Tibial nerve (tissue), 4 donors: ENCODE measurements around the gene CFAP251. TPM values are rescaled to one million over a fixed set of nuclear protein-coding genes. Genes with fewer than 3 reads are reported as not detected.

Source experiments
- DNase-seq, 2 donors: peaks; one replicate each; pipeline ENCODE4 v3.0.0-alpha.2; 2019; ENCODE audit warnings: low spot score in 2 of 2
- H3K27ac ChIP-seq, 4 donors: fragments of 200-600 bp; sonication (generic) in 3 of 4; one replicate each; pipeline ENCODE4 v1.5.1; 2017 to 2019; ENCODE audit warnings: mild to moderate bottlenecking in 1 of 4
- H3K27me3 ChIP-seq, 2 donors: fragments of 200-600 bp; sonication (generic) in 1 of 2; one replicate each; pipeline versions ENCODE4 v1.5.1 to v1.6.0; 2017 to 2019
- H3K36me3 ChIP-seq, 3 donors: fragments of 200-600 bp; sonication (generic); one replicate each; pipeline ENCODE4 v1.5.1; 2018 to 2019
- H3K4me1 ChIP-seq, 4 donors: fragments of 200-600 bp; sonication (generic) in 3 of 4; one replicate each; pipeline ENCODE4 v1.5.1; 2017 to 2019
- H3K4me3 ChIP-seq, 4 donors: fragments of 200-600 bp; sonication (generic) in 3 of 4; one replicate each; pipeline ENCODE4 v1.5.1; 2017 to 2019; ENCODE audit warnings: mild to moderate bottlenecking in 1 of 4, moderate library complexity in 1 of 4
- H3K9me3 ChIP-seq, 4 donors: fragments of 200-600 bp; sonication (generic) in 3 of 4; one replicate each; pipeline ENCODE4 v1.5.1; 2017 to 2019
- EP300 ChIP-seq, 2 donors: sonication (generic); formaldehyde crosslinking; IDR thresholded peaks; one replicate each; pipeline ENCODE4 v1.6.1; 2017; ENCODE audit warnings: antibody characterized with exemption in 2 of 2, mild to moderate bottlenecking in 1 of 2
- POLR2A ChIP-seq, 2 donors: fragments of 450-650 bp; IDR thresholded peaks; one replicate each; pipeline ENCODE4 v1.6.1; 2017; ENCODE audit warnings: antibody characterized with exemption in 2 of 2, mild to moderate bottlenecking in 2 of 2, moderate library complexity in 2 of 2
- WGBS, 2 donors: methylation state at CpG; one replicate each; pipeline ENCODE4 v1.1.5; 2018; 5-methylcytosine and 5-hydroxymethylcytosine counted together
- total RNA-seq, 4 donors: library from RNA; depleted of rRNA; stranded (reverse); fragments of >200 nt; gene quantifications; one replicate each; pipeline ENCODE4 v1.1.0, GENCODE V29; 2016
- TF ChIP-seq, protein P1 (sequence below), 5 experiments: fragments of 200-600 bp in 3 of 5; fragments of 450-650 bp in 2 of 5; sonication (generic) in 3 of 5; IDR thresholded peaks; one replicate each; pipeline ENCODE4 v1.5.1; 2016 to 2019; ENCODE audit warnings: antibody characterized with exemption in 5 of 5, mild to moderate bottlenecking in 3 of 5, moderate library complexity in 2 of 5

Gene CFAP251
- total RNA-seq, 4 donors from 2014 or later: 3.0 to 5.4 (median 3.9) TPM

DNA sequence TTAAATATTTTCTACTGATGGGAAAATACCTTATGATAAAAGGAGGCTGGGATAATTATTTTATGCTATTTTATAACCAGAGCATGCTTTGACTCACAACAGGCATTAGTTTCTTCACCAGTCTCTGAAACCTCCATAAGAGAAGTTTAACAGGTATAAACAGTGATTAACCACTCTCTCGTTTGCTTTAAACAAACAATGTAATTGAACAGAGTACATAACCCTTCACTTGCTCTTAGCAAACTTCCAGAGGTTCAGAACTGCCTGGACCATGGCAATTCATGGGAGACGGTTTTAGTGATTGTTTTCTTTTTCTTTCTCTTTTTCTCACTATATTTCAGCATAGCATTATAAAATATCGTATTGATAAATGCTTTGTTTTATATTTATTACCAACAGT is 35.3 kb downstream of the CFAP251 start:
- no peaks in the 10 kb centered on the region for H3K4me1 ChIP-seq
- TF ChIP-seq EP300 (IDR thresholded peaks at IDR 0.05): no peak
- TF ChIP-seq POLR2A (IDR thresholded peaks at IDR 0.05): no peak
- TF ChIP-seq, protein P1, sequence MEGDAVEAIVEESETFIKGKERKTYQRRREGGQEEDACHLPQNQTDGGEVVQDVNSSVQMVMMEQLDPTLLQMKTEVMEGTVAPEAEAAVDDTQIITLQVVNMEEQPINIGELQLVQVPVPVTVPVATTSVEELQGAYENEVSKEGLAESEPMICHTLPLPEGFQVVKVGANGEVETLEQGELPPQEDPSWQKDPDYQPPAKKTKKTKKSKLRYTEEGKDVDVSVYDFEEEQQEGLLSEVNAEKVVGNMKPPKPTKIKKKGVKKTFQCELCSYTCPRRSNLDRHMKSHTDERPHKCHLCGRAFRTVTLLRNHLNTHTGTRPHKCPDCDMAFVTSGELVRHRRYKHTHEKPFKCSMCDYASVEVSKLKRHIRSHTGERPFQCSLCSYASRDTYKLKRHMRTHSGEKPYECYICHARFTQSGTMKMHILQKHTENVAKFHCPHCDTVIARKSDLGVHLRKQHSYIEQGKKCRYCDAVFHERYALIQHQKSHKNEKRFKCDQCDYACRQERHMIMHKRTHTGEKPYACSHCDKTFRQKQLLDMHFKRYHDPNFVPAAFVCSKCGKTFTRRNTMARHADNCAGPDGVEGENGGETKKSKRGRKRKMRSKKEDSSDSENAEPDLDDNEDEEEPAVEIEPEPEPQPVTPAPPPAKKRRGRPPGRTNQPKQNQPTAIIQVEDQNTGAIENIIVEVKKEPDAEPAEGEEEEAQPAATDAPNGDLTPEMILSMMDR (IDR thresholded peaks at IDR 0.05): no peak
- DNase-seq: no peak
- 76 to 81% methylated on average over 3 of the region's 3 CpGs for WGBS, 2 donors
- H3K4me3 ChIP-seq: no peak overlapping the region
- H3K36me3 ChIP-seq: no peaks in the 10 kb centered on the region
- H3K27me3 ChIP-seq: no peaks in the 10 kb centered on the region
- H3K27ac ChIP-seq: no peak overlapping the region
- H3K9me3 ChIP-seq: no peaks in the 10 kb centered on the region

DNA sequence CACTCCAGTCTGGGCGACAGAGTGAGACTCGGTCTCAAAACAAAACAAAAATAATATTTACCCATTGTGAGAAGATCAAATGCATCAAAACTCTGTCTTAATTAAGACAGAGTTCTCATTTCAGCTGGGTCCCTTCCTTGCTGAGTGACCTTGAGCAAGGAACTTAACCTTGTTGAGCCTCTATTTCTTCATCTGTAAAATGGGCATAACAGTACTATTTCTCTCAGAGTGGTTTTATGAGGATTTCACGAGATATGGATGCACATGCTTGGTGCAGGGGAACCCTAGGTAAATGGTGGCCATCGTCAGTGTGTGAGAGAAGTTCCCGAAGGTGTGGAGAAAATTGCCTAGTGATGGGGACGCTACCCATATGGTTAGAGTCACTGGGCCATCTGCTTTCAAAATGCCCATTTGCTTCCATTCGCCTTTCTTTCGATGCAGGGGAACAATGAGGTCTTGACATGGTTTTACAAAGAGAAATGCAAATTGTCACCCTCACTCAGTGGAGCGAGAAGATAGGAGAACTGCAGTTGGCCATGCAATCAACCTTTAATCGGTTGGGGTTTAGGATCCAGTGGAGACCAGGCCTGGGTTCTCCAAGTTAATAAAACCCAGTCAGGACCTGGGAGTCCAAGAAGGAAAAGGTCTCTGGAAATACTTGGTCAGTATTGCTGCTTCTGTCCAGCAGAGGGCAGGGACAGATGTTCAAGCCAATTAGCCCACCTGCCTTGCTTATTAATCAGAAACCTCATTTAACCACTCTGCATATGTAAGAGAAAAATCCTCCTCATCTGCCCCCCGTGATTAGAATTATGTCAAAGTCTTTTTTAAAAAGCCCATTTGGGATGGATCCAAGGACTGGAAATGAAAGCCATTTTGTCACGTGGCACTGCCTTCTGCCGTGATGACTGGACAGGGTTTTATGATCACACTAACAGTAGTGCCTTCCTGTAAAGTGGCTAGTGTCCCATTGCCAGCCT is 37.2 kb downstream of the CFAP251 start:
- TF ChIP-seq, protein P1 (IDR thresholded peaks at IDR 0.05): peak in 4 of 5 experiments; percentile 13 to 28 (median 16)
- no peak for TF ChIP-seq EP300 (IDR thresholded peaks at IDR 0.05)
- no peaks in the 10 kb centered on the region for H3K4me1 ChIP-seq
- no peaks in the 10 kb centered on the region for H3K27me3 ChIP-seq
- no peak for DNase-seq
- H3K9me3 ChIP-seq: no peaks in the 10 kb centered on the region
- no peaks in the 10 kb centered on the region for H3K36me3 ChIP-seq
- H3K4me3 ChIP-seq: no peak overlapping the region
- WGBS, 2 donors: 86 to 89% methylated on average over 13 of the region's 13 CpGs
- H3K27ac ChIP-seq: no peak overlapping the region

DNA sequence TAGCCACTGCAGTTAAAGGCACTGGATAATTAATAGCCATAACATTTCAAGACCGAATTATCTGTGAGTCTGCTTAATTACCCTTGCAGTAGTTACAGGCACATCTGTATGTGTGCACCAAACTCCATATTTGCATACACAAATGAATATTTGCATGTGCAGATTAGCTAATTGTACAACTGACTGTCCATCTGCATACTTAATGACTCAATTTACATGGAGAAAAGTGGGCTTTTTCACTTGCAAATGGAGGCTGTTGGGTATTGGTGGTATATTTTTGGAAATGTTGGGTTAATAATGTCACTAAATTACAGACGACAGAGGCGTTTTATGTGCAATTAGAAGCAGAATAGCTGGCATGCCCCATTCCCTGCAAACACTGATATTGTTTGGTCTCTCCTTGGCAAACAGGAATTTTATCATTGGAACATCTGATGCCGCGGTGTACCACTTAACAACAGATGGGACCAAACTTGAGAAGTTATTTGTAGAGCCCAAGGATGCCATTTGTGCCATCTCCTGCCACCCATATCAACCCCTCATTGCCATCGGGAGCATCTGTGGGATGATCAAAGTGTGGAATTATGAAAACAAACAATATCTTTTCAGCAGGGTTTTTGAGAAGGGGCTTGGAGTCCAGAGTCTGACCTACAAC is 39.6 kb downstream of the CFAP251 start:
- no peaks in the 10 kb centered on the region for H3K27me3 ChIP-seq
- H3K27ac ChIP-seq: no peak overlapping the region
- 80 to 90% methylated on average over 6 of the region's 6 CpGs for WGBS, 2 donors
- H3K36me3 ChIP-seq: peaks cover 0 to 6% (median 0%) of the 10 kb centered on the region in 3 donors
- DNase-seq: no peak
- H3K4me1 ChIP-seq: no peaks in the 10 kb centered on the region
- H3K9me3 ChIP-seq: no peaks in the 10 kb centered on the region
- no peak for TF ChIP-seq POLR2A (IDR thresholded peaks at IDR 0.05)
- TF ChIP-seq, protein P1 (IDR thresholded peaks at IDR 0.05): no peak
- no peak for TF ChIP-seq EP300 (IDR thresholded peaks at IDR 0.05)
- H3K4me3 ChIP-seq: no peak overlapping the region

DNA sequence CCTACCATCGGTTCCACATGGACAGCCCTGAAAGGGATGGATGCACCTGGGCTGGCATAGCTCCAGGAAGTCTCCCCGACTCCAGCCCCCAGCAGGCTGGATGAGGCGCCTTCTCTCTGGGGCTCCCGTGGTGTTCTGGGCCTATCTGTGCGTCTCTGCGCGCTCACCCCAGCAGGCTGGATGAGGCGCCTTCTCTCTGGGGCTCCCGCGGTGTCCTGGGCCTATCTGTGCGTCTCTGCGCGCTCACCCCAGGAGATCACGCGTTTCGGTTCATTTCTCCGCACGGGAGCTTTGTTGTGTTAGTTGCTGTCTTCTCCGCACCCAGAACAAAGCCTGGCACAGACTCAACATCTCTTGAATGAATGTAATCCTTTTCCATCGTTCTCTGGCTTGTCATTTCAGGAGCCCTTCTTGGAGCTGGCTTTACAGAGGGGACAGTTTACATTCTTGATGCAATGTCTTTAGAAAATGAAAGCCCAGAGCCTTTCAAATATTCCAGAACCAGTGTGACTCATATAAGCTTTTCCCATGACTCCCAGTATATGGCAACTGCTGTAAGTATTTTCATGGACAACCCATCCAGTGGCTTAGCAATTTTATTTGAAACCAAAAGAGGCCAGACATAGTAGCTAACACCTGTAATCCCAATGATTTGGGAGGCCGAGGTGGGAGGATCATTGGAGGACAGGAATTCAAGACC is 40.3 kb downstream of the CFAP251 start:
- Histone ChIP-seq H3K36me3 (peaks cover 0 to 6% (median 0%) of the 10 kb centered on the region in 3 donors), H3K27me3 (no peaks in the 10 kb centered on the region), H3K4me3 (no peak overlapping the region), H3K4me1 (no peaks in the 10 kb centered on the region), H3K9me3 (no peaks in the 10 kb centered on the region), H3K27ac (no peak overlapping the region)
- TF ChIP-seq, protein P1 (IDR thresholded peaks at IDR 0.05): no peak
- TF ChIP-seq EP300 (IDR thresholded peaks at IDR 0.05) (no peak), POLR2A (IDR thresholded peaks at IDR 0.05) (no peak)
- DNase-seq: no peak
- 48 to 71% methylated on average over 21 of the region's 21 CpGs for WGBS, 2 donors
